Common myeloid progenitor, CD34-positive (primary cell): Measurements from ENCODE around the gene TSACC.

Experiments used
- CTCF ChIA-PET: fragments of 350-600 bp; sonication (Branson Sonifier 250); formaldehyde crosslinking; loops from one replicate; lab custom pipeline; 2021; ENCODE audit warnings: antibody characterized with exemption; lab: Charles Lee
- POLR2A ChIA-PET: fragments of 350-600 bp; sonication (Branson Sonifier 250); formaldehyde crosslinking; loops from one replicate; lab custom pipeline; 2021; ENCODE audit warnings: antibody characterized with exemption; lab: Charles Lee
- DNase-seq, 3 donors: peaks; one replicate each; pipeline versions ENCODE4 v3.0.0 to v3.0.0-alpha.2; 2013
- H3K27ac ChIP-seq, 2 experiments: 1 replicate in 1 of 2; 2 replicates in 1 of 2; pipeline ENCODE4 v1.7.0; 2013; ENCODE audit warnings: inconsistent platforms in 2 of 2, low read length in 2 of 2, mild to moderate bottlenecking in 2 of 2, low read depth in 1 of 2, moderate library complexity in 1 of 2; ENCODE audit not compliant: severe bottlenecking in 2 of 2, insufficient read depth in 1 of 2, poor library complexity in 1 of 2
- H3K27me3 ChIP-seq, 5 experiments: replicated peaks in 2 of 5; 1 replicate in 3 of 5; 2 replicates in 2 of 5; pipeline versions ENCODE4 v1.6.1 to v1.7.0; 2013; ENCODE audit warnings: low read length in 4 of 5, mild to moderate bottlenecking in 2 of 5, moderate library complexity in 2 of 5, inconsistent platforms in 1 of 5; ENCODE audit not compliant: insufficient read depth in 5 of 5, control insufficient read depth in 4 of 5
- H3K36me3 ChIP-seq, 4 experiments: 1 replicate in 2 of 4; 2 replicates in 2 of 4; pipeline versions ENCODE4 v1.6.1 to v1.7.0; 2013; ENCODE audit warnings: low read length in 3 of 4, control low read depth in 1 of 4, mild to moderate bottlenecking in 1 of 4; ENCODE audit not compliant: control insufficient read depth in 4 of 4, insufficient read depth in 4 of 4
- H3K4me1 ChIP-seq, 4 experiments: 1 replicate in 3 of 4; 2 replicates in 1 of 4; pipeline versions ENCODE4 v1.6.1 to v1.7.1; 2013; ENCODE audit warnings: low read length in 3 of 4, mild to moderate bottlenecking in 3 of 4, control low read depth in 1 of 4, inconsistent platforms in 1 of 4, moderate library complexity in 1 of 4; ENCODE audit not compliant: control insufficient read depth in 4 of 4, insufficient read depth in 4 of 4; ENCODE audit errors: control extremely low read depth in 1 of 4
- H3K4me3 ChIP-seq, 7 experiments: 1 replicate in 4 of 7; 2 replicates in 3 of 7; pipeline versions ENCODE4 v1.5.1 to v1.7.0; 2013; ENCODE audit warnings: mild to moderate bottlenecking in 7 of 7, low read length in 6 of 7, moderate library complexity in 6 of 7, inconsistent platforms in 2 of 7, low read depth in 2 of 7, control low read depth in 1 of 7; ENCODE audit not compliant: insufficient read depth in 4 of 7, control insufficient read depth in 1 of 7; ENCODE audit errors: extremely low read depth in 1 of 7
- H3K9me3 ChIP-seq, 5 experiments: 1 replicate in 4 of 5; 2 replicates in 1 of 5; pipeline versions ENCODE4 v1.6.1 to v1.7.1; 2013; ENCODE audit warnings: low read length in 4 of 5, mild to moderate bottlenecking in 2 of 5, inconsistent platforms in 1 of 5, low read depth in 1 of 5, moderate library complexity in 1 of 5; ENCODE audit not compliant: control insufficient read depth in 4 of 5, insufficient read depth in 2 of 5; ENCODE audit errors: control extremely low read depth in 1 of 5
- WGBS: methylation state at CpG from one replicate; pipeline ENCODE4 v1.1.5; 2013; ENCODE audit not compliant: insufficient coverage; 5-methylcytosine and 5-hydroxymethylcytosine counted together

Gene TSACC

DNA sequence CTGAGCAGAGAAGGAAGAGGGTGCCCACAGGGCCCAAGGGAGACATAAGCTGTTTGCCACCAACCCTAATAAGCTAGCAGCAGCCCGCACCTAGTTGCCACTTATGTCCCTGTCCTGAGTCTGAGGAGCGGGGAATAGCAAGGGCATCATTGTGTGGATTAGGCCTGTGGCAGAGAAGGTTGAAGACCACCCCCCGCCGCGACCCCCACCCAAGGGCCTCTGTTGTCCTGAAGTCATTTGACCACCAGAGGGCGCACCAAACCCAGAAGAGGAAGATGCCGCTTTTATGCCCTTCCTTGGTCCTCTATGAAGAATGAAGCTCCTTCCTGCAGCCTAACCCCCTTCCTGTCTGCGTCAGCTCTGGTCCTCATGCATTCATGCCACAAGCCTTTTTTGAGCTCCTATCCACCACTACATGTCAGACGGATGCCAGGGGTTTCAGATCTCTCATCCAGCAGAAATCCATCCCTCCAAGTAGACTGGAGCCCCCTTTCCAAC is 47.3 kb downstream of the TSACC start:
- Histone ChIP-seq H3K4me3 (no peak overlapping the region), H3K4me1 (peaks cover 3 to 28% (median 23%) of the 10 kb centered on the region in 4 experiments), H3K27me3 (peaks cover 0 to 46% (median 15%) of the 10 kb centered on the region in 5 experiments), H3K9me3 (no peaks in the 10 kb centered on the region), H3K27ac (no peak overlapping the region), H3K36me3 (no peaks in the 10 kb centered on the region)
- CTCF ChIA-PET: interaction anchor here (0.6 to 9.4 kb wide), 27 partner anchors 8 to 1059 kb away, joined by 3 to 166 read pairs (median 8); partner anchors contain the start of genes HAPLN2 and RHBG
- WGBS: 3% methylated on average over 8 of the region's 9 CpGs
- DNase-seq: peak; percentile 81 to 87 (median 87)
- POLR2A ChIA-PET: no interaction called here

GRCh38 chr1:156386134-156386901 is 48.0 kb downstream of the TSACC start:
- Histone ChIP-seq H3K9me3 (no peaks in the 10 kb centered on the region), H3K27me3 (peaks cover 0 to 51% (median 15%) of the 10 kb centered on the region in 5 experiments), H3K36me3 (no peaks in the 10 kb centered on the region), H3K4me3 (no peak overlapping the region), H3K4me1 (peaks cover 3 to 28% (median 23%) of the 10 kb centered on the region in 4 experiments), H3K27ac (no peak overlapping the region)
- WGBS: 98% methylated on average over 4 of the region's 6 CpGs
- POLR2A ChIA-PET: interaction anchor here (0.7 to 0.8 kb wide), 2 partner anchors 57 to 59 kb away, joined by 4 to 7 read pairs; no protein-coding TSS in a partner anchor
- no peak for DNase-seq
- CTCF ChIA-PET: interaction anchor here (0.6 to 9.4 kb wide), 28 partner anchors 7 to 1059 kb away, joined by 3 to 166 read pairs (median 7); partner anchors contain the start of genes HAPLN2 and RHBG

GRCh38 chr1:156386949-156387869 is 48.9 kb downstream of the TSACC start:
- H3K27me3 ChIP-seq: peaks cover 0 to 60% (median 13%) of the 10 kb centered on the region in 5 experiments
- POLR2A ChIA-PET: interaction anchor here (0.7 to 0.8 kb wide), 2 partner anchors 57 to 59 kb away, joined by 4 to 7 read pairs; no protein-coding TSS in a partner anchor
- WGBS: 90% methylated on average over 7 of the region's 8 CpGs
- peaks cover 3 to 28% (median 23%) of the 10 kb centered on the region in 4 experiments for H3K4me1 ChIP-seq
- no peak for DNase-seq
- no peaks in the 10 kb centered on the region for H3K36me3 ChIP-seq
- CTCF ChIA-PET: interaction anchor here (0.9 to 9.4 kb wide), 12 partner anchors 9 to 221 kb away, joined by 3 to 166 read pairs (median 34); partner anchors contain the start of gene RHBG
- H3K27ac ChIP-seq: no peak overlapping the region
- H3K4me3 ChIP-seq: peak overlapping the region in 2 of 7 experiments; percentile 46 to 62
- no peaks in the 10 kb centered on the region for H3K9me3 ChIP-seq

DNA sequence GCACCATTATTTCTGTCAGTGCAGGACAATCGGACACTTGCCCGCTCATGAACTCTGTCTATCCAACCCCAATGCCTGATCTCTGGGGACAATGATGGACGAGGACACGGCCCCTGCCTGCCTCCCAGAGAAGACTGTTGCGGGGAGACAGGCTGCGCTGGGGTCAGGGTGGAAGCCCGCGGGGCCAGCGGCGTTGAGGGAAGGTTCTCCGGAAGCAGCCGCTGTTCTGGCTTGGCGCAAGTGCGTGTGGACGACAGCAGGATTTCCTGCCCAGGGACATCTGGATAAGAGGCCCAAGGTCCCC is 49.5 kb downstream of the TSACC start:
- ChIA-PET CTCF (interaction anchor here (3.8 to 9.4 kb wide), 5 partner anchors 12 to 60 kb away, joined by 37 to 166 read pairs (median 88); no protein-coding TSS in a partner anchor), POLR2A (no interaction called here)
- Histone ChIP-seq H3K9me3 (no peaks in the 10 kb centered on the region), H3K4me1 (peaks cover 3 to 28% (median 22%) of the 10 kb centered on the region in 4 experiments), H3K36me3 (no peaks in the 10 kb centered on the region), H3K4me3 (peak overlapping the region in 4 of 7 experiments; percentile 28 to 62 (median 46)), H3K27ac (no peak overlapping the region), H3K27me3 (peaks cover 0 to 60% (median 13%) of the 10 kb centered on the region in 5 experiments)
- DNase-seq: peak in 2 of 3 donors; percentile 50 to 59
- WGBS: 13% methylated on average over 15 of the region's 15 CpGs

- peaks cover 0 to 60% (median 13%) of the 10 kb centered on the region in 5 experiments for H3K27me3 ChIP-seq
- H3K27ac ChIP-seq: no peak overlapping the region
- H3K9me3 ChIP-seq: no peaks in the 10 kb centered on the region
- peak in 1 of 3 donors; percentile 22 for DNase-seq
- 14% methylated on average over 69 of the region's 73 CpGs for WGBS
- ChIA-PET CTCF (interaction anchor here (1.0 to 9.4 kb wide), 10 partner anchors 10 to 62 kb away, joined by 3 to 98 read pairs (median 6); no protein-coding TSS in a partner anchor), POLR2A (interaction anchor here (0.5 kb wide), 1 partner anchor 332 kb away, joined by 4 read pairs; no protein-coding TSS in a partner anchor)
- peak overlapping the region in 5 of 7 experiments; percentile 1 to 62 (median 46) for H3K4me3 ChIP-seq
- H3K36me3 ChIP-seq: no peaks in the 10 kb centered on the region
- peaks cover 3 to 28% (median 22%) of the 10 kb centered on the region in 4 experiments for H3K4me1 ChIP-seq
Observed at GRCh38 chr1:156388174-156389137, 50.1 kb downstream of the TSACC start.
